Colon (tissue), 2 donors: ENCODE data around the gene GGT5.
"Not testable (repeated sequence)": the region's sequence is repeated elsewhere in the genome, so short reads cannot be mapped to it uniquely, and the experiment has no call there.

ENCODE experiments used
- FAIRE-seq: peaks from 2 replicates; lab custom pipeline; 2012; peaks lifted over from hg19 to GRCh38; lab: Jason Lieb, UNC
- donor health status: control.
- donor health status: control.

Gene GGT5

GRCh38 chr22:24263479-24263878, 18.6 kb upstream of the GGT5 start:
- FAIRE-seq: not testable (repeated sequence)

DNA sequence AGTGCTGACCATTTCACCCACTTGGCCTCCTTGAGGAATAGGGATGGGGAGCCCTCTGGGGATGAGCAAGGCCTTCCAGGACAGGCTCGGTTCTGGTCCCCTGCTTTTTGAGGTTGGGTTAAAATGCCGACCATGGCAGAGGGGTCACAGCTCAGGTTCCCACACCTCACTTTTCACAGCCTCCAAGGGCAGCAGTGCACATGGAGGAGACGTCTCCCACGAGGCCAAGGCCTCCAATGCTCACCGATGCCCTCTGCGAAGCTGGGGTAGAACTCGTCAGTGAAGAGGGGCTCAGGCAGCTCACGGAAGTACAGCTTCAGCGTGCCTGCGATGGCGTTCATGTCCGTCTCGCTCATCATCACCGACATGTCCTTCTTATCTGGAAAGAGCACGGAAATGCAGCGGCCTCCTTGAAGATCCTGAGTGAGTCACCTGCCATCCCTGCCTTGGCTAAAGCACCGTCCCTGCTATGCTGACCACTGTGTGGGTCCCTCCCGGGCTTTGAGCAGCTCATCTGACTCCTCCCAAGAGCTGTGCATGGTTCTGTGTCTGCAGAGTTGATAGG, 17.4 kb upstream of the GGT5 start:
- FAIRE-seq: not testable (repeated sequence)

GRCh38 chr22:24259459-24259858, 14.6 kb upstream of the GGT5 start:
- FAIRE-seq: not testable (repeated sequence)

GRCh38 chr22:24256736-24257135, 11.9 kb upstream of the GGT5 start:
- FAIRE-seq: not testable (repeated sequence)

GRCh38 chr22:24256136-24256535, 11.3 kb upstream of the GGT5 start:
- FAIRE-seq: not testable (repeated sequence)

GRCh38 chr22:24253126-24253525, 8.2 kb upstream of the GGT5 start:
- FAIRE-seq: not testable (repeated sequence)

DNA sequence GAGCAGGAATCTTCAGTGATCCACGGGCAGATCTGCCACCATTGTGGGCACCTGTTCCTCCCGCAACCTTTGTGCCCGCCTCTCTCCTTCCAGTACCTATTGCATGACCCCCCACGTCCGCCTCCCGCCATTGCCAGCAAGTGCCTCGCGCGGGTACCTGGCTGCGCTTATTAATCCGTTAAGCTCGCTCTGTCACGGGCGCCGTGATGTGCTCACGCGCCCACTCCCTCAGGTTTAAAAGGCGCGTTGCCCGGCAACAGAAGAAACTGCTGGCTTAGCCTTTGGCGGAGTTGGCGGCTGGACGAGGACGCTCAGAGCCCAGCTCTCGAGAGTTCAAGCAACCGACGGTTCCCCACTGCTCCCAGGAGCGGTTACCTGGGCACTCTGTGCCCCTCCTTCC, 6.4 kb upstream of the GGT5 start:
- not testable (repeated sequence) for FAIRE-seq

DNA sequence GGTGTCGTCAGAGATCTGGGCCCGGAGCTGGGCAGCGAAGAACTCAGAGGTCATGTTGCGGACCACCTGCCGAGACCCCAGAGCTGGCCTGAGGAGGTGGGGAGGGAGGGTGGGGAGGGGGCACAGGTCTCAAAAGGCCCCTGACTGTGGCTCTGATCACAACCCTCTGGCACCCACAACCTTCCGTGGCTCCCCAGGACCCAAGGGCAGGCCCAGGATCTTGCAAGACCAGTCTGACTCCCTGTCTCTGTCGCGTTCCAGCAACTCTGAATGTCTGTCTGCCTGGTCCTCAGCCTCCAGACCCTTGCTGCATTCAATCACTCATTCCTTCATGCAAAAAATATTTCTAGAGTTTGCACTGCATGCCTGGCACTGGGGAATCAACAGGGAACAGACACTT, 4.5 kb upstream of the GGT5 start:
- FAIRE-seq: not testable (repeated sequence)

- not testable (repeated sequence) for FAIRE-seq
These were observed 3.7 kb upstream of the GGT5 start for GRCh38 chr22:24248611-24249010.

DNA sequence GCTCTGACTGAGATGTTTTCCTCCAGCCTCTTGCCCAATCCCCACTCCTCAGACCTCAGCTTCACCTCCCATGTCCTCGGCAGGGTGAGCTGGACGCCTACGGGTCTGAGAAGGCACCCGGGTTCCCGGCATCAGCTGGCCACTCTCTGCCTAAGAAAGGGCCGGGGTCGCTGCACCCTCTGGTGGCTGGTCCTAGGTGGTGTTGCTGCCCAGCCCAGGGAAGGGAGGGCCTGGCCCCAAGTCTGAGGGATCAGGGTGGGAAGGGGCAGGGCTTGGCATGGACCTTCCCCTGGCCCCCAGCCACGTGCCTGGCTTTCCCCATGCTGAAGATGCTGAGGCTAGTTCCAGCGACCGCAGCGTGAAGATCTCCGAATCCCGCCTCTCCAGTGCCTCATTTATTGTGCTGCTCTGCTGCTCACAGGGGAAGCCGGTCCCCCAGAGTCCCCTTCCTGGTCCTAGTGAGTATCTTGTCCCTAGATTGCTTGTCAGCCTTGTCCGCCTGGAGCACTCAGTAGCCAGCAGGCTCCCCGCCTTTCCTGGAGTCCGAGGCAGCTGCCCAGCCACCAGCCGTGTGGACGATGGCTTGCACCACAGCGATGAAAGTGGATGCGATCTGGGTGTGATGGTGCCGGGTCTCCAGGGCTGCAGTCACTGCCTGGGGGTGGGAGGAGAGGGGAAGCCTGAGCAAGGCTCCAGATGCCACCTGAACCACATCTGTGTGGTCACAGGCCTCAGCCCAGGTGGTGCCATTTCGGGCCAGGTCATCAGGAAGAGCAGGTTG, 2.9 kb upstream of the GGT5 start:
- FAIRE-seq: no peak

- FAIRE-seq: no peak
These were observed 2.2 kb upstream of the GGT5 start for GRCh38 chr22:24247011-24247507.

GRCh38 chr22:24245584-24246561, 991 bp upstream of the GGT5 start:
- not testable (repeated sequence) for FAIRE-seq

DNA sequence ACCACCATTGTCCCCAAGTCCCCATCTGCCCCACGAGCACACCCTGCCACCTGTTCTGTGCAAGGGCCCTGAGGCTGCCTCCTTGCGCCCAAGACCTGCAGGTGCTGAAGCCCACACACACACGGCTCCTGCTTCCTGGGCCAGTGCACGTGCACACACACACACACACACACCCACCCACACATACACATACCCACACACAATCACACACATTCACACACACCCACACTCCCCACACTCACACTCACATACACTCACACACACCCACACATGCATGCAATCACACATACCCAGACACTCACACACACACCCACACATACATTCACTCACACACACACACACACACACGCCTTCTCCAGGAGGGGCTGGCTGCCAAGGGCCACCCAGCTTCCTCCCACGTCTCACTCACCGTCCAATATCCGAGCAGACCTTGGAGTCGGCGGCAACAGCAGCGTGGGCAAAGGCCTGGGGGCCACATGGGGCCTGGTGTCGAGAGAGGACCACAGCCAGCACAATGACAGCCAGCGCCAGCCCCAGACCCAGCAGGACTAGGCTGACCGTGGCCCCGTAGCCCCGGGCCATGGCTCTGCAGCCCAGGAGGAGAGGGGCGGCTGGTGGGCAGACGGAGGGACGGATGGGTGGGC, 616 bp downstream of the GGT5 start:
- no peak for FAIRE-seq

- FAIRE-seq: not testable (repeated sequence)
These were observed 1.5 kb downstream of the GGT5 start for GRCh38 chr22:24243417-24243816.

- FAIRE-seq: not testable (repeated sequence)
These were observed 3.7 kb downstream of the GGT5 start for GRCh38 chr22:24240985-24241692.

- FAIRE-seq: no peak
These were observed 4.5 kb downstream of the GGT5 start for GRCh38 chr22:24240381-24240780.

DNA sequence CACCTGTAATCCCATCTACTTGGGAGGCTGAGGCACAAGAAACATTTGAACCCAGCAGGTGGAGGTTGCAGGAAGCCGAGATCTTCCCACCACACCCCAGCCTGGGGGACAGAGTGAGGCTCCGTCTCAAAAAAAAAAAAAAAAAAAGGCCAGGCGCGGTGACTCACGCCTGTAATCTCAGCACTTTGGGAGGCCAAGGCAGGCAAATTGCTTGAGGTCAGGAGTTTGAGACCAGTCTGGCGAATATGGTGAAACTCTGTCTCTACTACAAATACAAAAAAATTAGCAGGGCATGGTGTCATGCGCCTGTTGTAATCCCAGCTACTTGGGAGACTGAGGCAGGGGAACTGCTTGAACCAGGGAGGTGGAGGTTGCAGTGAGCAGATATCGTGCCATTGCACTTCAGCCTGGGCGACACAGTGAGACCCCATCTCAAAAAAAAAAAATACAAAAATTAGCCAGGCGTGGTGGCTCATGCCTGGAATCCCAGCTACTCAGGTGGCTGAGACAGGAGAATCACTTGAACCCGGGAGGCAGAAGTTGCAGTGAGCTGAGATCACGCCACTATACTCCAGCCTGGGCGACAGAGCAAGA, 6.7 kb downstream of the GGT5 start:
- FAIRE-seq: not testable (repeated sequence)

DNA sequence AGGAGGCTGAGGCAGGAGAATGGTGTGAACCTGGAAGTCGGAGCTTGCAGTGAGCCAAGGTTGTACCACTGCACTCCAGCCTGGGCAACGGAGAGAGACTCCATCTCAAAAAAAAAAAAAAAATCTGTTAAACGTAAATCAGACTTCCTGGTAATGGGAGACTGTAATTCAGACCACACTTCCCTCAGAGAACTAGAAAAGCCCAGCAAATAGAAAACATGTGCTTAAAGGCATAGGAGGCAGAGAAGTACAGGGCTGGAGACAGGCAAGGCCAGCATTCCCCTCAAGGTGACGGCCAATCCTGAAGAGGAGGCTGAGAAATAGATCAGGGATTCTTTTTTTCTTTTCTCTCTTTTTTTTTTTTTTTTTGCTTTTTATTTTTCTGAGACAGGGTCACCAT, 8.2 kb downstream of the GGT5 start:
- FAIRE-seq: no peak

DNA sequence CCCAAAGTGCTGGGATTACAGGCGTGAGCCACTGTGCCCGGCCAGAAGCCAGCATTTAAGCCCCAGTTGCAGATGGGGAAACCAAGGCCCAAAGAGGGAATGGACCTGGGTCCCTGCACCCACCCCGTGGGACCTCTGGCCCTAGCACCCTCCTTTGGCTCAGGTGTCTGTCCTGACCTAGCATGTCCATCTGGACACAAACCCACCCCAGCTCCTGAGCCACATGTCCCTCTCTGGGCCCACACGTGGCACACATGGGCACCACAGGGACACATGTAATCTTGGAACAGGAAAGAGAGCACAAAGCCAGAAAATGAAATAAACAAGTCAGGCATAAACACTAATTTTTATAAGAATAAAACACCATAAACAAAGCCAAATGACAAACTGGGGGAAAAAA, 9.6 kb downstream of the GGT5 start:
- FAIRE-seq: no peak

DNA sequence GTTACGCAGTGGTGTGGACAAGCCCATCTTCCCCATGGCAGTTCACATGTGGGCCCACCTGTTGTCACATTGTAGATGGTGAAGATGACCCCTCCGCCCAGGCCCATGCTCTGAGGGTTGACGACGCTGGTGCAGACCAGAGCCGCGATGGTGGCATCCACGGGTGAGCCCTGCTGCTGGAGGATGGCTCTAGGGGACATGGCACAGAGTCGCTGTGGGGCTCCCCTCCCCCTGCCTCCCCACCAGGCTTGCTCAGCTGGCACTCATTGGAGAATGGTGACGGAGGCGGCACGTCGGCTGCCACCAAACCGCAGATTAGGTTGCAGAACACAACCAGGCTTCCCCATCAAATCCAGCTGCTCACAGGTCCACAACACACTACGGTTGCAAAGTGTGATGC, 11.1 kb downstream of the GGT5 start:
- no peak for FAIRE-seq

DNA sequence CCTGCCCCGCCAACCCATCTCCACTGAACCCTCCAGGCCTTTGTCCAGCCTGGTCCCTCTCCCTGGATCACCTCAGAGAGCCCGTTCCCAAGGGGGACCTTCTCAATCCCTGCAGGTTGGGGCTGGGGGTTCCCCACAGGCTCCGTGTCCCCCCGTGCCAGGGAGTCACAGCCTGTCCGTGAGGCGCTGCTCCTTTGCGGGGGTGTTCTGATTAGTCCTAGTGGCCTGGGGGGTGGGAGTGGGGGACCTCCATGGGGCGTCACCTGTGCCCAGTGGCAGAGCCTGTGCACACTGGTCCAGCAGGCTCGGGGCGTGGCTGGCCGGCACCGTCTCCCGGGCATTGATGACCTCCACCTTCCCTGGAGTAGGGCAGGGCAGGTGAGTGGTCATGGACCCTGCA, 11.6 kb downstream of the GGT5 start:
- FAIRE-seq: no peak
